H9 (cell line): ENCODE data around the gene TMEM129. TPM values are rescaled to one million over a fixed set of nuclear protein-coding genes. Genes with fewer than 3 reads are reported as not detected.

Experiments
- DNase-seq: peaks from one replicate; pipeline ENCODE4 v3.0.0-alpha.2; 2017
- H2AFZ ChIP-seq: one replicate; pipeline ENCODE4 v1.6.1; 2013; ENCODE audit warnings: mild to moderate bottlenecking, low read length, control low read depth, moderate library complexity
- H2AK5ac ChIP-seq: 2 replicates; pipeline ENCODE4 v1.6.1; 2013; ENCODE audit warnings: low read length, control low read depth, mixed read lengths; ENCODE audit not compliant: insufficient read length
- H2BK120ac ChIP-seq: one replicate; pipeline ENCODE4 v1.6.1; 2013; ENCODE audit warnings: low read depth, mild to moderate bottlenecking, low read length, control low read depth, inconsistent platforms; ENCODE audit not compliant: poor library complexity, severe bottlenecking
- H2BK12ac ChIP-seq: 2 replicates; pipeline ENCODE4 v1.6.1; 2013; ENCODE audit warnings: low read length, control low read depth, mixed read lengths, low read depth; ENCODE audit not compliant: insufficient read length
- H2BK15ac ChIP-seq: 2 replicates; pipeline ENCODE4 v1.6.1; 2013; ENCODE audit warnings: low read depth, low read length, control low read depth
- H2BK20ac ChIP-seq: one replicate; pipeline ENCODE4 v1.6.1; 2013; ENCODE audit warnings: low read depth, mild to moderate bottlenecking, low read length, control low read depth, inconsistent platforms; ENCODE audit not compliant: poor library complexity, severe bottlenecking
- H2BK5ac ChIP-seq: 2 replicates; pipeline ENCODE4 v1.6.1; 2013; ENCODE audit warnings: low read length, control low read depth, mixed read lengths; ENCODE audit not compliant: insufficient read length
- H3K14ac ChIP-seq: 2 replicates; pipeline ENCODE4 v1.6.1; 2013; ENCODE audit warnings: low read length, control low read depth; ENCODE audit not compliant: insufficient read depth
- H3K18ac ChIP-seq: 2 replicates; pipeline ENCODE4 v1.6.1; 2013; ENCODE audit warnings: low read depth, mild to moderate bottlenecking, mixed read lengths, low read length, control low read depth; ENCODE audit not compliant: insufficient read length
- H3K23ac ChIP-seq: 2 replicates; pipeline ENCODE4 v1.6.1; 2013; ENCODE audit warnings: low read length, control low read depth, mixed read lengths, low read depth; ENCODE audit not compliant: insufficient read length
- H3K23me2 ChIP-seq: 2 replicates; pipeline ENCODE4 v1.6.1; 2013; ENCODE audit warnings: low read depth, mild to moderate bottlenecking, mixed read lengths, low read length, control low read depth; ENCODE audit not compliant: insufficient read length, poor library complexity, severe bottlenecking
- H3K27ac ChIP-seq: 2 replicates; pipeline ENCODE4 v1.5.1; 2013; ENCODE audit warnings: low read length, control low read depth, mixed read lengths, low read depth; ENCODE audit not compliant: insufficient read length
- H3K27me3 ChIP-seq: 2 replicates; pipeline ENCODE4 v1.6.1; 2013; ENCODE audit warnings: low read length, control low read depth, inconsistent platforms; ENCODE audit not compliant: insufficient read depth
- H3K4ac ChIP-seq: 2 replicates; pipeline ENCODE4 v1.6.1; 2013; ENCODE audit warnings: low read depth, mild to moderate bottlenecking, control low read depth, inconsistent platforms, low read length, moderate library complexity
- H3K4me1 ChIP-seq: 2 replicates; pipeline ENCODE4 v1.6.1; 2013; ENCODE audit warnings: low read length, control low read depth, inconsistent platforms; ENCODE audit not compliant: insufficient read depth
- H3K4me2 ChIP-seq: 2 replicates; pipeline ENCODE4 v1.6.1; 2013; ENCODE audit warnings: low read length, control low read depth, mixed read lengths; ENCODE audit not compliant: insufficient read length, insufficient read depth
- H3K56ac ChIP-seq: 2 replicates; pipeline ENCODE4 v1.6.1; 2013; ENCODE audit warnings: low read depth, mild to moderate bottlenecking, mixed read lengths, low read length, control low read depth; ENCODE audit not compliant: insufficient read length
- H3K79me1 ChIP-seq: 2 replicates; pipeline ENCODE4 v1.6.1; 2013; ENCODE audit warnings: low read depth, mild to moderate bottlenecking, moderate library complexity, low read length, control low read depth, inconsistent platforms; ENCODE audit not compliant: insufficient read depth, poor library complexity, severe bottlenecking
- H3K79me2 ChIP-seq: 2 replicates; pipeline ENCODE4 v1.6.1; 2013; ENCODE audit warnings: low read length, control low read depth, inconsistent platforms; ENCODE audit not compliant: insufficient read depth
- H3K9ac ChIP-seq: 2 replicates; pipeline ENCODE4 v1.6.1; 2013; ENCODE audit warnings: low read length, control low read depth, mixed read lengths; ENCODE audit not compliant: insufficient read length; ENCODE audit errors: extremely low read depth
- H3K9me3 ChIP-seq: one replicate; pipeline ENCODE4 v1.6.1; 2013; ENCODE audit warnings: low read depth, low read length, inconsistent platforms; ENCODE audit not compliant: control insufficient read depth
- H3T11ph ChIP-seq: one replicate; pipeline ENCODE4 v1.6.1; 2013; ENCODE audit warnings: mild to moderate bottlenecking, low read length, control low read depth, inconsistent platforms
- H4K20me1 ChIP-seq: one replicate; pipeline ENCODE4 v1.6.1; 2013; ENCODE audit not compliant: control insufficient read depth, insufficient read length, insufficient read depth
- H4K5ac ChIP-seq: 2 replicates; pipeline ENCODE4 v1.6.1; 2013; ENCODE audit warnings: low read depth, mild to moderate bottlenecking, mixed read lengths, low read length, control low read depth; ENCODE audit not compliant: insufficient read length
- H4K8ac ChIP-seq: replicated peaks from 2 replicates; pipeline ENCODE4 v1.6.1; 2013; ENCODE audit warnings: low read length, control low read depth, mixed read lengths, low read depth; ENCODE audit not compliant: insufficient read length
- H4K91ac ChIP-seq: 2 replicates; pipeline ENCODE4 v1.6.1; 2013; ENCODE audit warnings: low read depth, mild to moderate bottlenecking, moderate library complexity, mixed read lengths, low read length, control low read depth; ENCODE audit not compliant: insufficient read length
- H3K27ac Mint-ChIP-seq, 3 experiments: 2 replicates in 2 of 3; 3 replicates in 1 of 3; pipeline ENCODE4 v1.8.0; 2020 to 2021; ENCODE audit warnings: mixed read lengths in 3 of 3, mild to moderate bottlenecking in 1 of 3, moderate library complexity in 1 of 3
- H3K27me3 Mint-ChIP-seq: 2 replicates; pipeline ENCODE4 v1.8.0; 2021; ENCODE audit warnings: low read depth, mild to moderate bottlenecking, moderate library complexity, mixed read lengths
- H3K36me3 Mint-ChIP-seq, 3 experiments: 2 replicates in 2 of 3; 3 replicates in 1 of 3; pipeline ENCODE4 v1.8.0; 2020 to 2021; ENCODE audit warnings: low read depth in 3 of 3, mixed read lengths in 3 of 3; ENCODE audit not compliant: insufficient read depth in 1 of 3
- H3K4me1 Mint-ChIP-seq, 2 experiments: 2 replicates each; pipeline ENCODE4 v1.8.0; 2020; ENCODE audit warnings: mixed read lengths in 2 of 2
- H3K4me3 Mint-ChIP-seq, 2 experiments: 2 replicates in 1 of 2; 3 replicates in 1 of 2; pipeline ENCODE4 v1.8.0; 2020 to 2021; ENCODE audit warnings: mild to moderate bottlenecking in 2 of 2, mixed read lengths in 2 of 2, moderate library complexity in 1 of 2
- H3K9me3 Mint-ChIP-seq, 2 experiments: 2 replicates in 1 of 2; 3 replicates in 1 of 2; pipeline ENCODE4 v1.8.0; 2020; ENCODE audit warnings: mild to moderate bottlenecking in 2 of 2, mixed read lengths in 2 of 2, moderate library complexity in 1 of 2
- CTCF ChIP-seq: fragments of 200-600 bp; sonication (generic); conservative IDR thresholded peaks from 3 replicates; pipeline ENCODE4 v1.8.0; 2021; ENCODE audit warnings: antibody characterized with exemption, mild to moderate bottlenecking
- whole genome bisulfite sequencing: extraction: QIAGEN DNeasy Blood & Tissue Kit; methylation state at CpG from one replicate; pipeline ENCODE4 v1.1.7; 2013; ENCODE audit warnings: missing lambda C conversion rate, low lambda C conversion rate, mixed read lengths; ENCODE audit not compliant: insufficient read length; ENCODE audit errors: extremely low coverage; 5-methylcytosine and 5-hydroxymethylcytosine counted together
- total RNA-seq: library from RNA; stranded (reverse); gene quantifications from 2 replicates; pipeline ENCODE4 v1.2.1, GENCODE V29; 2021

TMEM129 gene
- total RNA-seq, 1 experiment from 2014 or later, result 27.3 TPM

GRCh38 chr4:1708581-1708980 is 12.5 kb downstream of the TMEM129 start:
- peak overlapping the region in 1 of 3 experiments; percentile 74; a peak in 1 of 7 replicates for H3K27ac Mint-ChIP-seq
- Histone ChIP-seq H3K4me2 (no peak overlapping the region), H4K8ac (no peak overlapping the region), H3K9me3 (no peaks in the 10 kb centered on the region), H3K79me1 (peaks cover 9% of the 10 kb centered on the region), H3K18ac (no peak overlapping the region), H4K5ac (no peak overlapping the region), H2AK5ac (no peak overlapping the region), H2BK20ac (no peak overlapping the region), H3K27ac (no peak overlapping the region), H3K9ac (no peak overlapping the region), H3K4me1 (no peaks in the 10 kb centered on the region), H3T11ph (no peak overlapping the region), H2AFZ (no peak overlapping the region), H3K4ac (no peak overlapping the region), H4K91ac (no peak overlapping the region), H2BK120ac (no peak overlapping the region), H4K20me1 (peaks cover 2% of the 10 kb centered on the region), H3K14ac (no peak overlapping the region), H3K23ac (no peak overlapping the region), H3K79me2 (peaks cover 9% of the 10 kb centered on the region; the same call in 1 of the 2 replicates), H3K27me3 (no peaks in the 10 kb centered on the region), H2BK15ac (no peak overlapping the region), H2BK5ac (no peak overlapping the region), H3K23me2 (peaks cover 11% of the 10 kb centered on the region), H2BK12ac (no peak overlapping the region), H3K56ac (no peak overlapping the region)
- H3K36me3 Mint-ChIP-seq, result peaks cover 27 to 59% (median 56%) of the 10 kb centered on the region in 3 experiments
- no peak for TF ChIP-seq CTCF
- peaks cover 15 to 21% of the 10 kb centered on the region in 2 experiments for H3K4me1 Mint-ChIP-seq
- peaks cover 0 to 3% of the 10 kb centered on the region in 2 experiments; a peak in 1 of 5 replicates for H3K9me3 Mint-ChIP-seq
- no peaks in the 10 kb centered on the region; the same call in 1 of the 2 replicates for H3K27me3 Mint-ChIP-seq
- no CpG with 5 or more reads among the region's 1 CpG for WGBS
- H3K4me3 Mint-ChIP-seq, result no peak overlapping the region
- no peak for DNase-seq
